SK-N-SH (cell line): ENCODE measurements around the gene RAF1.

ENCODE experiments used
- TF ChIP-seq, protein P1 (sequence below): IDR thresholded peaks from 2 replicates; pipeline ENCODE4; 2012
- TF ChIP-seq, protein P2 (sequence below): fragments of 200-600 bp; sonication (generic); IDR thresholded peaks from 2 replicates; pipeline ENCODE4 v1.6.1; 2017; ENCODE audit warnings: antibody characterized with exemption, mild to moderate bottlenecking, moderate library complexity

DNA sequence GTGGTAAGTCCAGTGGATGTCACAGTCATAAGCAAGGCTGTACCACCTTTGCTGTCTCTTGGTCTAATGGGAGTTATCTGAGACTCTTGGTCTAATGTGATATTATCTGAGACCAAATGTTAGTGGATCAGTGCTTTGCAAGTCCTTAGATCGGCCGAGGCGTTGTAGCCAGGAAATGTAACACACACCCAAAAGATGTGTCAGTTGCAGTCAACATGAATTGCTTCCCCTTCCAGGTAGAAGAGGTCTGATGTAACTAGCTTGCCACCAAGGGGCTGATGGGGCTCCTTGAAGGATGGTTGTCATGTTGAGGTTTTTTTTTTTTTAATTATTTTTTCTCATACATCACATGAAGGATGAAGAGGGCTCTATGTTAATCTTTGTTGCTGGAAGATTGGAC, 45.4 kb upstream of the RAF1 start:
- TF ChIP-seq, protein P1, sequence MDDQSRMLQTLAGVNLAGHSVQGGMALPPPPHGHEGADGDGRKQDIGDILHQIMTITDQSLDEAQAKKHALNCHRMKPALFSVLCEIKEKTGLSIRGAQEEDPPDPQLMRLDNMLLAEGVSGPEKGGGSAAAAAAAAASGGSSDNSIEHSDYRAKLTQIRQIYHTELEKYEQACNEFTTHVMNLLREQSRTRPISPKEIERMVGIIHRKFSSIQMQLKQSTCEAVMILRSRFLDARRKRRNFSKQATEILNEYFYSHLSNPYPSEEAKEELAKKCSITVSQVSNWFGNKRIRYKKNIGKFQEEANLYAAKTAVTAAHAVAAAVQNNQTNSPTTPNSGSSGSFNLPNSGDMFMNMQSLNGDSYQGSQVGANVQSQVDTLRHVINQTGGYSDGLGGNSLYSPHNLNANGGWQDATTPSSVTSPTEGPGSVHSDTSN = no peak
- TF ChIP-seq, protein P2, sequence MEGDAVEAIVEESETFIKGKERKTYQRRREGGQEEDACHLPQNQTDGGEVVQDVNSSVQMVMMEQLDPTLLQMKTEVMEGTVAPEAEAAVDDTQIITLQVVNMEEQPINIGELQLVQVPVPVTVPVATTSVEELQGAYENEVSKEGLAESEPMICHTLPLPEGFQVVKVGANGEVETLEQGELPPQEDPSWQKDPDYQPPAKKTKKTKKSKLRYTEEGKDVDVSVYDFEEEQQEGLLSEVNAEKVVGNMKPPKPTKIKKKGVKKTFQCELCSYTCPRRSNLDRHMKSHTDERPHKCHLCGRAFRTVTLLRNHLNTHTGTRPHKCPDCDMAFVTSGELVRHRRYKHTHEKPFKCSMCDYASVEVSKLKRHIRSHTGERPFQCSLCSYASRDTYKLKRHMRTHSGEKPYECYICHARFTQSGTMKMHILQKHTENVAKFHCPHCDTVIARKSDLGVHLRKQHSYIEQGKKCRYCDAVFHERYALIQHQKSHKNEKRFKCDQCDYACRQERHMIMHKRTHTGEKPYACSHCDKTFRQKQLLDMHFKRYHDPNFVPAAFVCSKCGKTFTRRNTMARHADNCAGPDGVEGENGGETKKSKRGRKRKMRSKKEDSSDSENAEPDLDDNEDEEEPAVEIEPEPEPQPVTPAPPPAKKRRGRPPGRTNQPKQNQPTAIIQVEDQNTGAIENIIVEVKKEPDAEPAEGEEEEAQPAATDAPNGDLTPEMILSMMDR = no peak
